Stimulated activated CD4-positive, alpha-beta T cell treated with anti-CD3 and anti-CD28 coated beads, Interleukin-15, amount 100 ng/mL, for 1 hour (primary cell): ENCODE data around the gene SHISA5.
"Not testable (repeated sequence)": the region's sequence is repeated elsewhere in the genome, so short reads cannot be mapped to it uniquely, and the experiment has no call there.

ENCODE experiments used
- DNase-seq, 2 donors: peaks; one replicate each; pipeline ENCODE4 v3.0.0-alpha.2; 2020; ENCODE audit warnings: low read depth in 1 of 2, low spot score in 1 of 2

The SHISA5 gene, protein sequence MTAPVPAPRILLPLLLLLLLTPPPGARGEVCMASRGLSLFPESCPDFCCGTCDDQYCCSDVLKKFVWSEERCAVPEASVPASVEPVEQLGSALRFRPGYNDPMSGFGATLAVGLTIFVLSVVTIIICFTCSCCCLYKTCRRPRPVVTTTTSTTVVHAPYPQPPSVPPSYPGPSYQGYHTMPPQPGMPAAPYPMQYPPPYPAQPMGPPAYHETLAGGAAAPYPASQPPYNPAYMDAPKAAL

DNA sequence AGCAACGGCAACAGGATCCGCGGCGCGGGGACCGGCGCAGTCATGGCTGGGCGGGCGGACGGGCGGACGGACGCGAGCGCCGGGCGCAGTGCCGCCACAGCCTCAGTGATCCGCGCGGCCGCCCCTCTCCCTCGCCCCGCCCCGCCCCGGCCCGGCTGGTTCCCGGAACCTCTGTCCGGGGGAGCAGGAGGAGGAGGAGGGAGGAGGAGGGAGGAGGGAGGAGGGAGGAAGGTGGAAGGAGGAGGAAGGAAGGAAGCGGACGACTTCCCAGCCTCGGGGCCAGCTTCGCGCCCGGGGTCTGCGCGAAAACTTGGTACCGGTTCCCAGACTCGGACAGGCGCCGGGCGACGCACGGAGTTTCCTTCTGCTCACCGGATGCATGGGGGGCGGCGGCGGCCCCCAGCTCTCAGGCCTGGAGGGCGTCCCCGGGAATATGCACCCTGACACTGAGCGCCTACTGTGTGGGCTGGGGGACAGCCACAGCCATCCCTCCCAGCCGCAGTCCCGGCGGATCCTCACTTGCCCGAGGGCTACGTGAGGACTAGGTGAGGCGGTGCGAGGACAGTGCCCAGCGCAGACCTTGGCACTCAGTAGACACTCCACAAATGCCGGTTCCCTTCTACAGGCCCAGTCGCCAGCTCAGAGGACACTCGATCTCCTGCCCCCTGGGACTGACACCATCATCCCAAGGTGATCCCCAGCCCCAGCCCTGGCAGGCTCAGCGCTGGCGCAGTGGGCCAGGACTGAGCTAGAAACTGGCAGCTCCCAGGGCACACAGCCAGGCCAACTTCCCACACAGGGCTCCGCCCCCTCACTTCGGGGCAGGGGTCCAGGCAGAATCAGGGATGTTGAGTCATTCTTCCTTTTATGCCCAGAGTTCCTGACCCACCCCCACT is at the start of gene SHISA5:
SHISA5 (minus strand) TSS at position 124 of the 896 bp plus-strand sequence; CDS start at position 44, 80 bp downstream.
- DNase-seq: peak; percentile 32 to 44

DNA sequence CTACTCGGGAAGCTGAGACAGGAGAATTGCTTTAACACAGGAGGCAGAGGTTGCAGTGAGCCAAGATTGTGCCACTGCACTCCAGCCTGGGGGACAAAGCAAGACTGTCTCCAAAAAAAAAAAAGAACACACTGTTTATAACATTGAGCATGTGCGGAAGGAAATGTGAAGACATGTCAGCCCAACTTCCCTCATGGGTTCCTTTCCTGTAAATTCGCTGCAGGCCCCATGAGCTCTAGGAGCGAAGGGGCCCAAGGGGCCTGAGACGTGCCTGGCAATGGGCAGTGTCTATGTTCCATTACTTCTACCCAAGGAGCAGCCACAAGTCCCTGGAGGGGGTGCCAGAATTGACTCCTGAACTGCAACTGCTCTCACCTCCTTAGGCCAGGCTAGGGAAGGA is 49.4 kb upstream of the SHISA5 start:
- DNase-seq: no peak

DNA sequence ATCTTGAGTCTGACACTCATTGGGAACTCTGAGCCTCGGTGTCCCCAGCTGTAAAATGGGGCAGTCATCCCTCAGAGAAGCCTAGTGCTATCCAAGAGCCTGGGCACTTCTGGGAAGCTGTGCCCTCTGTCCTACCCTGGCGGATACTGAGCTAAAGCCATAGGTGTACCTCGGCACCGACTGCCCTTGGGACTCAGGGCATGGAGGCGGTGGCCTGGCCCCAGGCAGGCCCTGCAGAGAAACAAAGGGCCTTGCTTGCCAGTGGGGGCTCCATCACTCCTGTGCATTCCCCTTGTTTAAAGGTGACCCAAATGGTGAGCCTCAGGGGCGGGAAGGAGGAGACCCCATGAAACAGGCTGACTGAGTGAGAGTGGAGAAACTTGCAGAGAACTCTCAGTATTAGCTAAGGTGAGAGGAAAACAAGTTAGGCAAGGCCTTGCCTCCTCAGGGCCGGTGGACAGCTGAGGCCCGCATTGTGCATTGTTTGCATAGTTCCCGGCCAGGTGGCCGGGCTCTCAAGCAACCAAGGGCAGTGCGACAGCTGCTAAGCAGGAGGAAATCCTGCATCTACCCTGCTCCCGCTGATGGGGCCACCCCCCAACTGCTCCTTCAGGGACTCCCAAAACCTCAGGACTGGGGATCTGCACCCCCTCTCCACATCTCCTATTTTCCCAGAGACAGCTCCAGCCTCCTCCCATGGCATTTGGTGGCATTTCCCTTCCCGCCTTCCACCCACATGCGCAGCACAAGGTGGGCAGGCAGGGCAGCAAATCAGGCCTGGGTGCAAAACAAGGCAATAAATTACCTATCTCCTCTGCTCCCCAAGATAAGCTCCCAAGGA is 48.4 kb upstream of the SHISA5 start:
- no peak for DNase-seq

DNA sequence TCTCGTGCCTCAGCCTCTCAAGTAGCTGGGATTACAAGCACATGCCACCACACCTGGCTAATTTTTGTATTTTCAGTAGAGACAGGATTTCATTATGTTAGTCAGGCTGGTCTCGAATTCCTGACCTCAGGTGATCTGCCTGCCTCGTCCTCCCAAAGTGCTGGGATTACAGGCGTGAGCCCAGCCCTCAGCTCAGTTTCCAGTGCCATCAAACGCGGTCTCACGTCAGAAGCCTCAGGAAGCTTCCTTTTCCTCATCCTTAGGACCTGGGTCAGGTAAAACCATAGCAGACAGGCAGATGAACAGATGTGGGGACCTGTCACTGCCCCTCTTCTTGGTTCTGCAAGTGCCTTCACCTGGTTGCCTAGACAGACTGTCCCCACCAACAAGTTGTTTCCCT is 47.7 kb upstream of the SHISA5 start:
- DNase-seq: not testable (repeated sequence)

GRCh38 chr3:48548729-48549705 is 45.0 kb upstream of the SHISA5 start:
- peak; percentile 65 to 76 for DNase-seq

DNA sequence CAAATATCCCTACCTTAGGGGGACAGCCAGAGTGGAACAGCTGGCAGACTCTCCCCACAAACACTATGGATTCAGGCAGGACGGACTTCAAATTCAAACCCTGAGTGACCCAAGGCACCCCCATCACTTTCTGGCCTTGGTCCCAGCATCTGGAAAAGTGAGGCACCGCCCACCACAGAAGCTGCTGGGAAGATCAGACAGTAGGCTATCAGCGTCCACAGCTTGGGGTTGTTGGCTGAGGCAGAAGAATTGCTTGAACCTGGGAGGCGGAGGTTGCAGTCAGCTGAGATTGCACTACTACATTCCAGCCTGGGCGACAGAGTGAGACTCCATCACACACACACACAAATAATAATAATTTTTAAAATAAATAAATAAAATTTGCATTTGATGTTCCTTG is 44.2 kb upstream of the SHISA5 start:
- DNase-seq: no peak

DNA sequence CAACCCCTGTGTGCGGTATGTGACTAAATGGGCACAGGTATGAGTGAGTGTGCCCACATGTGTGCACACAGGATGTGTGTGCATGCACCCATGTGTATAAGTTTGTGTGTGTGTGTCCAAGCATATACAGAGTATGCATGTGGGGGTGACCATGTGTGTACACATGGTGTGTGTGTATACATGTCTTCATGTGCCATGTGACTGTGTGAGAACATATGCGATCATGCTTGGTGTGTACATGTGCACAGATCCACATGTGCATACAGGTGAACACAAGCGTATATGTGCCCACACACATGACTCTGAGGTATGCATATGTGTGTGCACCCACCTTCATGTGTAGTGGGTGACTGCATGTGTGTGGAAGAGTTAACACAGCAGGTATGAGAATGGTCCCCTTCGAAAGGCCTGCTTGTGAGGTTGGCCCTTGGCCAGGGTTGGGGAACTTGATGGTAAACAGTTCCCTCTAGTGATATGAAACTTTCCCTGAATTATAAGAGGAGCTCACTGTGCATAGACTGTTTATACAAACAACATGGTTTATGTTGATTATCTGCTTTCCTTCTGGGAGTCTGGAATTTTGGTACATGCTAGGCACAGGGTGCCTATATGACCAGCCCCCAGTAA is 42.3 kb upstream of the SHISA5 start:
- DNase-seq: no peak

- no peak for DNase-seq
Measured at GRCh38 chr3:48544141-48544540, 40.2 kb upstream of the SHISA5 start.

GRCh38 chr3:48543271-48543866 is 39.4 kb upstream of the SHISA5 start:
- no peak for DNase-seq

- DNase-seq: no peak
Measured at GRCh38 chr3:48538451-48538850, 34.5 kb upstream of the SHISA5 start.

DNA sequence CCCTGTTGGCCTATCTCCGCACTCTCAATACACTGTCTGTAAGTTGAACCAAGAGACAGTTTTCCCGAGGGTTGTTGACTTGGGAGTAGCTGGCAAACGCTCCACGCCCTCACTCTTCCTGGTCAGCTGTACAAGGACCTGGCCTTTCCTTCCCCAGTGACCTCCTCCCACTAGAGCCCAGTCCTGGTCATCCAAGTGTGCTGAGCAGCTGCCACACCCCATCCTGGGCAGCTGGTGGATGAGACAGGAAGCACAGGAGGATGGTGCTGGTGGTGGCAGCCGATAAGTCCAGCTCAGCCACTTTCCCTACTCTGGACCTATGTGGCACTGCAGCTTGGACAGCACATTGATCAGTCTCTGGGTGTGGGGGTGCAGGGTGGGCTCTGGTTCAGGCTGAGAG is 32.8 kb upstream of the SHISA5 start:
- DNase-seq: no peak

- DNase-seq: no peak
Measured at GRCh38 chr3:48536116-48536515, 32.1 kb upstream of the SHISA5 start.

DNA sequence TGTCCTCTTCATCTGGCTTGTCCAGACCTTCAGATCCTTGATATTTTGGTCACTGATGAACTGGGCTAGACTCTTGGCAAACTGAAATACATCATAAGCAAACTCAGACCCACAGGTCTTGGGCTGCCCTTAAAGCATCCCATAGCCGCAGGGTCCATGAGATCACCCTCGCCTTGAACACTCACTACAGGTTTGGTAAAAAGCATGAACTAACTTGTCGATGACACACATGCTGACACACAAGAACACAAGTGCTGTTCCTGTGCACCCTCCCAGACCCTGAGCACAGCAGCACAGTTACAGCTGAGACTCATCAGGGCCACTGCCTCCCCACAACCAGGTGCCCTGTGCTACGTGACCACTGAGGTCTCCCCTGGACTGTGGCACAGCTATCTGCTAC is 31.6 kb upstream of the SHISA5 start:
- DNase-seq: no peak

GRCh38 chr3:48532977-48533337 is 29.0 kb upstream of the SHISA5 start:
- DNase-seq: no peak

DNA sequence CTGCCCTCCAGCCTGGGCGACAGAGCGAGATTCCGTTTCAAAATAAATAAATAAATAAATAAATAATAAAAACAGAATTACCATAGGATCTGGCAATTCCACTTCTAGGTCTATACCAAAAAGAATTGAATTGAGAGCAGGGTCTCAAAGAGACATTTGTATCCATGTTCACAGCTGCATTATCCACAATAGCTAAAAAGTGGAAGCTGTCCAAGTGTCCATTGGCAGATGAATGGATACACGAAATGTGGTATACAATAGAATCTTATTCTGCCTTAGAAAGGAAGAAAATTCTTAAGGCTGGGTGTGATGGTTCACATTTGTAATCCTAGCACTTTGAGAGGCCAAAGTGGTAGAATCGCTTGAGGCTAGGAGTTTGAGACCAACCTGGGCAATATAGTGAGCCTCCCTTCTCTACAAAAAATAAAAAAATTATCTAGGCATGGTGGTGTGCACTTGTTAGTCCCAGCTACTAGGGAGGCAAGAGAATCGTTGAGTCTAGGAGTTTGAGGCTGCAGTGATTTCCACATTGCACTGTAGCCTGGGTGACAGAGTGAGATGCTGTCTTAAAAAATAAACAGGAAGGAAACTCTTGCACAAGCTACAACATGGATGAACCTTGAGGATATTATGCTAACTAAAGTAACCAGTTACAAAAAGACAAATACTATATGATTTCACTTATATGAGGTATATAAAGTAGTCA is 28.4 kb upstream of the SHISA5 start:
- no peak for DNase-seq

GRCh38 chr3:48530701-48531100 is 26.7 kb upstream of the SHISA5 start:
- not testable (repeated sequence) for DNase-seq

DNA sequence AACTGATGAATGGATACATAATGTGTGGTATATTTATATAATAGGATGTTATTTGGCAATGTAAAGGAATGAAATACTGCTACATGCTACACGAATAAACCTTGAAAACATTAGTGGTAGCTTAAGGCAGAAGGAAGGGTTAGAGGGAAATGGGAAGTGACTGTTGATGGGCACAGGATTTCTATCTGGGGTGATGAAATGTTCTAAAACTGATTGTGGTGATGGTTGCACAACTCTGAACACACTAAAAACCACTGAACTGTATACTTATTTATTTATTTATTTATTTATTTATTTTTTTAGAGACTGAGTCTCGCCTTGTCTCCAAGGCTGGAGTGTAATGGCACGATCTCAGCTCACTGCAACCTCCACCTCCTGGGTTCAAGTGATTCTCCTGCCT is 24.8 kb upstream of the SHISA5 start:
- no peak for DNase-seq

DNA sequence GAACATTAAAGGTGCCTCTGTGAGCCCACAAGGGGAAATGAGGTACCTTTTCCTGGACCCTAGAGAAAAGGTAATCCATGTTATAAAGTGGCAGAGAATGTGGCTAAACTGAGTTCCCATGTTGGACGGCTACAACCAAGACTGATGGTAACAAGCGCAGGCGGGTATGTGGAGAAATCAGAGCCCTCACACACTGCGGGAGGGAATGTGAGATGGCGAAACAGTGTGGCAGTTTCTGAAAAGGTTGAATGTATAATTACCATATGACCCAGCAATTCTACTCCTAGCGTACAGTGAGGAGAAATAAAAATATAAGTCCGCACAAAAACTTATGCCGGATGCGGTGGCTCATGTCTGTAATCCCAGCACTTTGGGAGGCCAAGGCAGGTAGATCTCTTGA is 24.1 kb upstream of the SHISA5 start:
- DNase-seq: no peak

- DNase-seq: no peak
Measured at GRCh38 chr3:48524970-48525369, 21.0 kb upstream of the SHISA5 start.
